RPMI8226 (cell line): Measurements from ENCODE around the gene DHX16.
A peak's percentile ranks its signal among the peaks of the same experiment; 100 is the strongest.
"Not testable (repeated sequence)": the region's sequence is repeated elsewhere in the genome, so short reads cannot be mapped to it uniquely, and the experiment has no call there.

Experiments used
- DNase-seq: peaks from one replicate; pipeline ENCODE4 v3.0.0-alpha.2; 2015

The DHX16 gene

DNA sequence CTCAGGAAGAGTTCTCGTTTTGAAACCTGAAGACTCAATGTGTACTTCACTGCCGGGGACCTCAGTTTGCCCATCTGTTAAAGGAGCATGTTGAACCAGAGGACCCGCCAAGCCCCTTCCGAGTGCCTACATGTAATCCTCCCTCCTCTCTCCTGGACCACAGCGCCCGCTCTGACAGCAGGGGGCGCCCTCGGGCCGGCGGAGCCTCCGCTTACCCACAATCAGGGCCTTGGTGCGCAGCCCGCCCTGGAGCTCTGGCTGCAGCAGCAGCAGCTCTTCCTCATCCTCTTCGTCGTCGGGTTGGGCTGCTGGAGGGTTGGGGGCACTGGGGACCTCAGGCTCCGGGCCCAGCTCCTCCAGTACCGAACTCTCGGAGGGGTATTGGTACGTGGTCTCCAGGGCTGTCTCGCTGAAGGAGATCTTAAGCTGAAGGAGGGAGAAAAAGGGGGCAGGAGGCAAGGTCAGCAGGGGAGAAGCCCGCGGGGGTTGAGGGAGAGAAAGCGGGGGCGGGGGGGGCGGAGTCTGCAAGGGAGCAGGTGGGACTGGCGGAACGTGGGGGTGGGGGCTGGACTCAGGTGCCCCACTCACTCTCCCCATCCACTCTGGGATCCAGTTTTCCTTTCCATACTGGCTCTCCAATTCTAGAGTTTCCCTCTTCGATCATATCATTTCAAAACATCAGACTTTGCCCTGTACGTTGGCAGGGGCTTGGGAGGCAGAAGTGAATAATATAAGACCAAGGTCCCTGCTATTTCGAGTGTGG is 6.3 kb upstream of the DHX16 start:
- DNase-seq: peak; percentile 85

DNA sequence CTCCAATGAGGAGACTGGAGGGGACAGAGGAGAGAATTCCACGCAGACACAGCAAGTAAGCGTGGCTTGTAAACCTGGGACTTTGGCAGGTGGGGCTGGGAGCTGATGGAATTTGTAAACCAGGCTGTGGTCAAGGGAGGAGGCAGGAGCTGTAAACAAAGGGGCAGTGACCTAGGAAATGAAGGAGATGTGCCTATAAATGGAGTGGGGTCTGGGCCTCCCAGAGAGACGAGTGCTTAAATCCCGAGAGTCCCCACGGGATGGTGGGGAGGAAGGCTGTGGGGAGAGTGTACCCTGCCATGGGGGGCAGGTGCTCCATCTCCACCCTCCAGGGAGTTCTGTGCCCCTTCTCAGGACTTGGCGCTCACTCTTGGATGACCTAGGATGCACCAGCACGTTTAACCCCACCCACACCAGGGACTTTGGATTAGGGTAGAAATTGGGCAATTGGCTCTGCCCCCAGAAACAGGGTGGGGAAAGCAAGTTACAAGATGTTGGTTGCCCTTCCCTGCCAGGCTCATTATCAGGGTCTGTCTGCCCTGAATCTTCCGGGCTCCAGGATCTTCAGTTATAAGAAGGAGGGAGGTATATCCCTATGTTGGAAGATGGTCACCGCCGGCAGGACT is 4.0 kb upstream of the DHX16 start:
- no peak for DNase-seq

DNA sequence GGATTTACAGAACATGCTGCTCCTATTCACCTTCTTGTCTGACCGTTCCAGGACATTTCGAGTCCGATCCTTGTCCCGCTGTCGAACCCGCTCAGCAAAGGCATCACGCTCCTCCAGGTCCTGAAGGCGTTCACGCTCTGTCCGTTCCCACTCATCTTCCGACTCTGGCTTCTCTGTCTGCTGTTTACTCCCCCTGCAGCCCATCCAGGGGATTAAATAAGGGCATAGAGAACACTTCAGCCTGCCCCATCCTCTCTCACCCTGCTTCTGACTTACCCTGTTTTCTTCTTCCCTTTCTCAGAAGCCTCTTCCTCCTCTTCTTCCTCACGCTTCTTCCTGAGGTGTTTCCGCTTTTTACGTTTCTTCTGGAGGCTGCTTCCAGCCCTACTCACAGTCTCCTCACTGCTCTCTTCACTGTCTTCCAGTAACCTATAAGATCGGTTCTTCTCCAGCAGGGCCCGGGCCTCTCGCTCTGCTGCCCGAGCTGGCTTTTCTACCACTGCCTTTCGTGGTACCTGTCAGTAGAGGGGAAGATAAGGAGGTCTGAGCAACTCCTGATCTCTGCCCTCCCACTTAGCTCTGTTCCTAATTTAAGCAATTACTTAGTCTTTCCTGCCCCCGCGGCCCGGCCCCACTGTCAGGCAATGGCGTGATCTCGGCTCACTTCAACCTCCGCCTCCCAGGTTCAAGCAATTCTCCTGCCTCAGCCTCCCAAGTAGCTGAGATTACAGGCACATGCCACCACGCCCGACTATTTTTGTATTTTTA is 1.9 kb downstream of the DHX16 start:
- DNase-seq: no peak

DNA sequence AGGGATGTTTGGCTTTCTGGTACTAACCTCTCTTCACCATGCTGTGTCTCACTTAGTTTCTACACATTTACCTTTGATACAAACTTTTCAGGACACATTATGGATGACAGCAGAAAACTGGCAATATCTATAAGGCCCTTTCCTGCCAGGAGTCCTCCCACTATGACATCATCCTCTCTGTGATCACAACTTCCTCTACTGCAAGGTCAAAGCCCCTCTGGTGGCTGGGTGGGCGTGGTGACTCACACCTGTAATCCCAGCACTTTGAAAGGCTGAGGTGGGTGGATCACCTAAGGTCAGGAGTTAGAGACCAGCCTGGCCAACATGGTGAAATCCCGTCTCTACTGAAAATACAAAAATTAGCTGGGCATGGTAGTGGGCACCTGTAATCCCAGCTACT is 6.5 kb downstream of the DHX16 start:
- DNase-seq: not testable (repeated sequence)

DNA sequence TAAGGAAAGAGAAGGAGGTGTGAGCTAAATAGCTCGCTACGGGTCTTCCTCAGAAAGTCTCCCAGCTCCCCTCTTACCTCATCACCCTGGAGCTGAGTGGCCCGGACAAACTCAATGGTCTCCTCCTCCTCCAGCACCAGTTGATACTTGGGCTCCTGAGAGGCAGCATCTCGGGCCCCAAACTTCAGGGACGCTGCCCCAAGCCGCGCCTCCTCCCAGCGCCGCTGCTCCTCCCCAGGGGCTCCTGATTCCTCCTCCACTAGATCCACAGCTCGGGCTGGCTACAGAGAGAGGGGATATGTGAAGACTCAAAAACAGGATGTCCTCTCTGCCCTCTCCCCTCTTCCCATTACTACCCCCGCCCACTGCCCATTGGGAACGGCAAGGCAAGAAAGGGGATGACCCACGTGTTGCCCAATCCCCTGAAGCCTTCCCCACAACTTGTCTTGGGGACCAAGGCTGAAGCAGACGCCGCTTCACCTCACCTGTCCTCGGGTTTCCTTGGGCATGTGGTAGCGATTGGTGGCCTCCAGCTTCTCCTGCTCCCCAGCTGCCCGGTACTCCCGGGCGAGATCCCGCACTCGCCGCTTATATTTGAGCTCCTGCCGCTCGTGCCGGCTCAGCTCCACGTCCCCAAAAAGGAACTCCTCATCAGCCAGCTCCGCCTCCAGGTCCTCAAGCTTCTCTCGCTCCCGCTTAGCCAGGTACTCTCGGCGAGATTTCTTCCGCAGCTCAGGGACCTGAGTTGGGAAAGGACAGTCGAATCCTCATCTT is 7.6 kb downstream of the DHX16 start:
- DNase-seq: no peak

DNA sequence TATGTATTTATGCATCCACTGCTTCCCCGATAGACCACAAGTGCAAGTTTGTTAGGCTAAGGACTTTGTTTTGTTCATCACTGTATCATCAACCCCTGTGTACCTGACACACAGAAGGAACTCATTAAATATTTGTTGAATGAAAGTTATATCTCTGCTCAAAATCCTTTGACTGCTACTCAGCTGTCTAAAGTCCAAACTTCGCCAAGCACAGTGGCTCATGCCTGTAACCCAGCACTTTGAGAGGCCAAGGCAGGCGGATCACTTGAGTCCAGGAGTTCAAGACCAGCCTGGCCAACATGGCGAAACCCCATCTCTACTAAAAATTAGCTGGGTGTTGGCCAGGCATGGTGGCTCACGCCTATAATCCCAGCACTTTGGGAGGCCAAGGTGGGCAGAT is 14.9 kb downstream of the DHX16 start:
- not testable (repeated sequence) for DNase-seq

DNA sequence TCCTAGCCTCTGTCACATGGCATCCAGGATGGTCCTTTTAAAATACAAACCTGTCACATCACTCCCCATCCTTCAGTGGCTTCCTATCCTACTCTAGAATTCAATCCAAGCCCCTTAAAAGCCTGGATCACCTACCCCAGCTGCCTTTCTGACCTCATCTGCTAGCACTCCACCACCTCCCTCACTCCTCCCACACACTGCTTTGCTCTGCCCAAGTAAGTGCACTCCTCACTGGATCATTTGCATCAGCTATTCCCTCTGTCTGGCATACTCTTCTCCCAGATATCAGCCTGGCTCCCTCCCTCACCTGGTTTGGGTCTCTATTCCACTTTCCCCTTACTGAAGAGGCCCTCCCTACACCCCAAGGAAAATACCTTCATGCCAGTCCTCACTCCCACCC is 15.4 kb downstream of the DHX16 start:
- no peak for DNase-seq

DNA sequence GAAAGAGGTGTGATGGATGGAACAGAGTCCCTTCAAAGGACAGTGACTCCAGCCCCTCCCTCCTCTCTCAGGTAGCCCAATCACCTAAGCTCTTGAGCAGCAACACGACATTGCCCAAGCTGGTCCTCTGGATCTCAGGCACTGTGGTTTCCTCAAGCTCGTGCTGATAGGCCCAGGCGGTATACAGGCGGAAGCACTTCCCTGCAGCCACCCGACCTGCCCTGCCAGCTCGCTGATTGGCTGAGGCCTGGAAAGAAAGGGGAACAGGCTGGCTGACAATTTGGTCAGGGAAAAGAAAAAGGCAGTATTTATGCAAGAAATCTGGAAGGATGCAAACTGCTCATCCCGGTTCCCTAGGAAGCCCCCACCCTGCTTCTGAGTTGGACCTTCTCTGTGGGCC is 16.3 kb downstream of the DHX16 start:
- no peak for DNase-seq

DNA sequence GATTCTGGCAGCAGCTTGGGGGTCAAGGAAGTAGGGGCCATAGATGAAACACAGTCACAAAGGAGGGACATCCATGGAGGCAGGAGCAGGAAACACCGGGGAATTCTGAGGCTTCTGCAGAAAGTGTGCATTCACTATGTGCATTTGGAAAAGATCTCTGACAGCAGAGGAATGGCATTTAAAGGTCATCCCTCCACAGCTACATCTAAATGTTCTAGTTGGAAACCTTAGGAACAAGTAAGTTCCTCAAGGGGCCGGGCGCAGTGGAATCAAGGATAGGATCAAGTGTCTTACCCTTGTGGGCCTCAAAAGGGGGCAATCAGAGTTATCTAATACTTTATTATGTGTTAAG is 17.1 kb downstream of the DHX16 start:
- no peak for DNase-seq

DNA sequence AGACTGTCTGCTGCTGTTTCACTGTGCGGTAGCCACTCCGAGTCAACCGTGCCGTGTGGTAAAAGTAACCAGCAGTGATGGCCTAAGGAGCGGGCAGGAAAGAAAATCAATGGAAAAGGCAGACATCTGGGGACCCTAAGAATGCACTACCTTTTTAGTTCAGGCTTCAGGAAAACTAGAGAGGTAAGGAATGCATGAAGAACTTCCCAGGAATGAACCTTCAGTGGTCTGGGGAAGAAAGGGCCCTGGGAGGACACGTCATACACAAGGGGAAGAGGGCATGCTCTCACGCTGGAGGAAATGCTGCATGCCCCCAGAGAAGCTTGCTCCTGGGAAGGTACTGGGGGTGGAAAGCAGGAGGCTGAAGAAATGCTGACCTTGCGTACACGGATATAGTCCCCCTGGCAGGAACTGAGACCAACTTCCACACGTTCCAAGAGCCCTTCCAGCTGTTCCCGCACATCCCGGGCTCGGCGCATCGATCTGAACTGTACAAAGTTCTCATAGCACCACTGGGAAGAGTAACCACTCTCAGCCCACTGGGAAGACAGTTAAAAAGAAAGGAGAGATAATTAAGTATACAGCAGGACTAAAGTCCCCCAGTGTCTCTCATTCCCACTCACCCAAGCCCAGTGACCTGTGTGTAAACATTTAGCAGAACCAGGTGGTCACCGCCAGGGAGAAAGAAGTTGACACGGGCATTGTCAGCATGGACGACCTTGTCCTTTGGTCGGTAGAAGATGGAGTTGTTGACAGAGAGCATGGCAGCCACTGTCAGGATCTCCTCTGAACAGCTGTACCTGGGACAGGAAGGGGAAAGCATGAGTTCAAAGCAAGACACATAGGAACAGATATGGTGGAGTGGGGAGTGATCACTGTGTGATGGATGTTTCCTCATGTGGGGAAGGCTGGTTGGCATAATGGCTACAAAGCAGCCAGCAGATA is 17.7 kb downstream of the DHX16 start:
- DNase-seq: no peak

DNA sequence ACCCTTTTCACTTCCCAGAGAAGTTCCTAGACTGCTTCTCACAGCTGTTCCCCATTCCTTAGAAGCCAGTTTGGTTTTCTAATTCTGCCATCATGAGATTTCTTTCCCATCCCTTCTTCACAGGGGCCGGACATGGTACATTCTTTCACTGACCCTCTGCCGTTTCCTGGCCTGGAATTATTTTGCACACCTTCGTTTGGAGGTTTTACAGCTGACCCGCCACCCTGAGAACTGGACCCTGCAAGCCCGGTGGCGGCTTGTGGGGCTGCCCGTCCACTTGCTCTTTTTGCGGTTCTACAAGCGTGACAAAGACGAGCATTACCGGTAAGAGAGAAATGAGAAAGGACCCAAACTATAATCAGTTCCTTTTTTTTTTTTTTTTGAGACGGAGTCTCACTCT is 21.7 kb downstream of the DHX16 start:
- no peak for DNase-seq

DNA sequence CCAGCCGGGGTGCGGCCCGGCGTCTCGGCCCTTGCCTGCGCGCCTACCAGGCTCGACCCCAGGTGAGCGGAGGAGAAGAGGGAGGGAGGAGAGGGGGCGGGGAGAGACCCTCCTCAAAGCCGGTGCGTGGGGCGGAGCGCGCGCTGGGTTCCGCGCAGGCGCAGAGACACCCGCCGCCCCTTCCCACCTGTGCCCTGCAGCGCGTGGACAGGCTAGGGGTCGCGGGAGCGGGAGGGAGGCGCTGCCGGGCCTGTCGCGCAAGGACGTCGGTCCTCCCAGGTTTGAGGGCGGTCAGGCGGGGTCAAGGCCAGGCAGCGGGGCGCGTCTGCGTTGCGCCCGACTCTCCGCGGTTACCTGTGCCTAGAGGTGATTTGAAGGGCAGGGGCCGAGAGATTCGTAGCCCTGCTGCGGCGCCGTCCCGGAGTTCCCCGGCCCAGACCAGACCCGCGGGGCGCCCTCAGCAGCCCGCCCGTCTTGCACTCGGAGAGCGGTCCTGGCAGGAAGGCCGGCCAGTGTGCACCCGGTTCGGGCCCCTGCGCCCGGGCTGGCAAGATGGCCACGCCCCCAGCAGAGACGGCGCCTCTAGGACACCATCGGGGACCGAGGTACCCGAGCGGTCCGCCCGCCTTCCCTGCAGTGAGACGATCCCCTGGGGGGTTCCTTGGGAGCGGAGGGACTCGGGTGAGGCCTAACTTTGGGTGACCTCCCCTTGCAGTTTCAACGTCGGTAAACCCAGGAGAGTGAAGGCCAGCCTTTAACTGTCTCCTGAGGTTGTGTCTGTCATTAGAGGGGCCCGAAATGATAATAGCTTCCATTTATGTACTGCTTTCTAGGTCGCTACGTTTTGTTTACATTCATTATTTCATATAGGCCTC is 25.3 kb downstream of the DHX16 start:
- peak; percentile 89 for DNase-seq

DNA sequence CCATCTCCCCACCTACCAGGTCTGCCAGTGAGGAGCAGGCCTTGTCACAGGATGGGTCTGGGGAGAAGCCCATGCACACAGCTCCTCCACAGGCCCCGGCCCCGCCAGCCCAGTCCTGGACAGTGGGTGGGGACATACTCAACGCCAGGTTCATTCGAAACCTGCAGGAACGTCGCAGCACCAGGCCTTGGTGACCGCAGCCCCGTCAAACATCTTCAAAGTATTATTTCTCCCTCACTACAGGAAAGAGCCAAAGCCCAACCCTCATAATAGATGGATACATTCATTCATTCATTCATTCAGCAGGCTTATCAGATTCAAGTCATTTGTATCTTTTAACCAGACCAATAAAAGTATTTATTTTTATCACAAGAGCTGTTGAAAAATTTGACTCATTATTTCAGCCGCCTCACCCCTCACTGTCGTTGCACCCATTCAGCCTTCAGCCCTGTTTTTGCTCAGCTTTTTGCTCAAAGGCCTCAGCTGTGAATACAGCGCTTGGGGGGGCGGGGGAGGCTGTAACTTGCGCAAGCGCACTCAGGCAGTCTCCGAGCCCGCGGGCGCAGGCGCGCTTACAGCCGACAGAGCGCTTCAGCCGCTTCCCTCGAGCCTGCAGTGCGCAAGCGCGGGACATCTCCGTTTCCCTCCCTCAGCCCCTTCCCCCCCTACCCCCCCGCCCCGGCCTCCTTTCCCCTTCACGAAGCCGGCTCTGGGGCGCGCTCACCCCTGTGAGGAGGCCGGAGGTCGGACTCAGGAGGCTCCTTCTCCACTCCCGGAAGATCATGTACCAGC is 26.2 kb downstream of the DHX16 start, which contains the start of gene C6orf136:
Gene C6orf136 (plus strand): TSS at position 684 of the 792 bp plus-strand sequence. CDS start 99 bp downstream, at position 783.
- DNase-seq: peak; percentile 98

DNA sequence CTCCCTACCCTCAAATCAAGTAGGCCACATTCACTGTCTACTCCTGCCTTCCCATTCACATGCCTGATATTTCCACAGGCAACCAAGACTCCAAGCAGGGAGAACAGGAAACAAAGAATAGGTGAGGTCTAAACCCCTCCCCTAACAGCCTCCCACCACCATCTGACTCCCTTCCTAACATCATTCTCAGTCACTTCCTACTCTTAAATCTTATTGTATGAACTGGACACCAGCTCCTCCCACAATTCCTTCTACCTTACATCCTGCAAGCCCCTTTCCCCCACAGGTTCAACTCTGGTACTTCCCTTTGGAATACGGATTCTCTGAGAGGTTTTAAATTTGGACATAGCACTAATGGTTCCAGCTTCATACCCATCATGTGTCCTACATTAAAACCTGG is 26.8 kb downstream of the DHX16 start:
- no peak for DNase-seq

DNA sequence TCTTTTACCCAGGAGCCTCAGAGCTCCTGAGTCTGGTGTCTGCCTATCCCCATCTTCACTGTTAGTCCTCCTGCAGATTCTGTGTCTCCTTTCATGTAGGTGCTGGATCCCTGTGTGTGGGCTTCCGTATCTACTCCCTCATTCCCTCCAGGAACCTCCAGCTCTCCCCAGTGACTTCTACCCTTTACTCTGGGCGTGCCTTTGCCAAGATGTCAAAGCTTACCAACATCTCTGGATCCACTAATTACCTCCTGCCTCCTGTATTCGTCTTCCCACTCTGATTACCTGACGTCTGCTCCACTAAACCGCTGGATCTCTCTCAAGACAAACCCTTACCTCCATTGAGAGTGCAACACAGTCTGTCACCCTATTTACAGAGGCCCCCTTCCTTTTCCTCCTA is 28.0 kb downstream of the DHX16 start:
- DNase-seq: no peak

DNA sequence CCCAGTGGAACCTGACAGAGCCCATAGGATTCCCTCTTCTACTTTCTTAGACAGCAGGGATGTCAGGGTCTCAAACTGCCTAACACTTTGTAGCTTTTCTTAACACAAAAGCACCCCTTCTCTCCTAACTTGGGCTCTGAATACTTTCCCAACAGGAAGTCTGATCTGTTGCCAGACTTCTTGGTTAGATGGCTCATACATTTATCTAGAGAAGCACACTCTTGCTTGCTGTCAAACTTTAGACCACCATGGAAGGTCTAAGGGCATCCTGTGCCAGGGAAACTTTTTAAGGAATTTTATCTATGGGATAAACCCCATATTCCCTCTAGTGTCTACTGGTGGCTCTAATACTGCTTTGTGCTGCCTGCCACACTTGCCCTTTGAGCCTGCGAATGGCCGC is 29.1 kb downstream of the DHX16 start:
- no peak for DNase-seq

DNA sequence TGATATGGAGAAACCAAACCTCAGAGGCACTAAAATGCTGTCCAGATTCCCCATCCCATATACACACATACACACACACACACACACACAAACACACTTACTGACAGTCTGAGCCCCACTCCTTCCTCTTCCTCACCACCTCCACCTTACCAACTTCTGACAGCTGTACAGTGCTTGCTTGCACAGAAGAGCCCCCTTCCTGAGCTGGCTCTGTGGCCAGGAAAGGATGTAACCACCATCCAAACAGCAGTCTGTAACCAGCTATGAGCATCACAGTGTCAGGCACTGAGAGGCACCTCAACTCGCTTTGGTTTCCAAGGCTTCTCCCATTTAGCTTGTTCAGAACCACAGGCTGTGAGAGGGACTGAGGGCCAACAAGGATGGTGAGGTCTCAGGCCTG is 31.8 kb downstream of the DHX16 start:
- DNase-seq: no peak

DNA sequence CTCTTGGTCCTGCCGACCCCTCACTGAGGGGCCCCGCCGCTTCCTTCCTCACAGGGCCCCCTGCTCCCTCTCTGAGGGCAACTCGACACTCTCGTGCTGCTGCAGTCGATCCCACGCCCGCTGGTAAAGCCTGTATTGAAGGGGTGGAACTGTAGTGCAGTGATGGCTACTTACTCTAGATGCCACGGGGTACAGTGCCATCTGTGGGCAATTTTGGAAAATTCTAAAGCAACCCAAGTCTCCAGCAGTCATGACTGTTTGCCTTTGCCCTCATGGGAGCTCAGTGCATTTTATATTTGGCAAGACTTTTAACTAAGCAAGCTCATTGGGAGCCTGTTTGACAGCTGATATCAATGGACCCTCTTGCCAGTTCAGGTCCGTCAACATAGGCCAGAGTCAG is 32.3 kb downstream of the DHX16 start:
- no peak for DNase-seq

DNA sequence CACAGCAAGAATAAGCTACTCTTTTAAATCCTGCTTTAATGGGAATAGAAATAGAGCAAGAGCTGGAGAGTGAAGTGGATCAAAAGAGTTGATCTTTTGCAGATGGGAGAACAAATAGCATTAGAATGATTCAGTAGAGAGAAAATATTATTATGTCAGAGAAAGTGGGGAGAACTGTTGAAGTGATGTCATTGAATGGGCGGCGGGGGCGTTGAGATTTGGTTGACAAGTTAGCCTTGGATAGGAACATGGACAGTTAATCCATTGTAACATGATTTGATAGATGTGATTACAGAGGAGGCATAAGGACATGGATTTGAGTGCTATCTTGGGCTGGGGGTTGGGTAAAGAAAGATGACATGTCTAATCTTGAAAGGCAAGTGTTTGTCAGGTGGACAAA is 37.0 kb downstream of the DHX16 start:
- no peak for DNase-seq
